BLaER1 (cell line): ENCODE measurements around the gene RAB11FIP4.

Experiments used
- H3K27ac ChIP-seq: shearing (Covaris generic); formaldehyde crosslinking; 2 replicates; pipeline ENCODE4 v1.8.1; 2022
- H3K27me3 ChIP-seq: shearing (Covaris generic); formaldehyde crosslinking; 2 replicates; pipeline ENCODE4 v1.8.1; 2022
- H3K36me3 ChIP-seq: shearing (Covaris generic); formaldehyde crosslinking; 2 replicates; pipeline ENCODE4 v1.8.1; 2022
- H3K4me1 ChIP-seq: shearing (Covaris generic); formaldehyde crosslinking; 2 replicates; pipeline ENCODE4 v1.8.1; 2022
- H3K4me2 ChIP-seq: shearing (Covaris generic); formaldehyde crosslinking; 2 replicates; pipeline ENCODE4 v1.8.1; 2022
- H3K4me3 ChIP-seq: shearing (Covaris generic); formaldehyde crosslinking; 2 replicates; pipeline ENCODE4 v1.8.1; 2022
- H3K9ac ChIP-seq: shearing (Covaris generic); formaldehyde crosslinking; 2 replicates; pipeline ENCODE4 v1.8.1; 2022
- H3K9me3 ChIP-seq: shearing (Covaris generic); formaldehyde crosslinking; 2 replicates; pipeline ENCODE4 v1.8.1; 2022
- H4K20me1 ChIP-seq: shearing (Covaris generic); formaldehyde crosslinking; 2 replicates; pipeline ENCODE4 v1.8.1; 2022
- Cebpa-rat ChIP-seq: shearing (Covaris generic); IDR thresholded peaks from 2 replicates; pipeline ENCODE4 v1.8.1; 2022

The RAB11FIP4 gene

GRCh38 chr17:31443386-31443785, 51.9 kb downstream of the RAB11FIP4 start:
- no peak for TF ChIP-seq Cebpa-rat
- Histone ChIP-seq H3K36me3 (no peaks in the 10 kb centered on the region), H3K9ac (no peak overlapping the region), H3K27ac (no peak overlapping the region), H3K9me3 (no peaks in the 10 kb centered on the region), H3K27me3 (no peaks in the 10 kb centered on the region), H4K20me1 (no peaks in the 10 kb centered on the region), H3K4me1 (no peaks in the 10 kb centered on the region), H3K4me2 (no peak overlapping the region), H3K4me3 (no peak overlapping the region)

- H3K27ac ChIP-seq = no peak overlapping the region
- H3K27me3 ChIP-seq = no peaks in the 10 kb centered on the region
- H3K4me1 ChIP-seq = no peaks in the 10 kb centered on the region
- TF ChIP-seq Cebpa-rat = no peak
- H4K20me1 ChIP-seq = no peaks in the 10 kb centered on the region
- no peaks in the 10 kb centered on the region for H3K36me3 ChIP-seq
- H3K9ac ChIP-seq = no peak overlapping the region
- no peak overlapping the region for H3K4me3 ChIP-seq
- H3K4me2 ChIP-seq = no peak overlapping the region
- H3K9me3 ChIP-seq = no peaks in the 10 kb centered on the region
Measured at GRCh38 chr17:31444026-31444425, 52.6 kb downstream of the RAB11FIP4 start.

GRCh38 chr17:31446195-31446967, 54.9 kb downstream of the RAB11FIP4 start:
- TF ChIP-seq Cebpa-rat = no peak
- no peaks in the 10 kb centered on the region for H4K20me1 ChIP-seq
- no peak overlapping the region for H3K9ac ChIP-seq
- no peaks in the 10 kb centered on the region for H3K36me3 ChIP-seq
- no peak overlapping the region for H3K4me2 ChIP-seq
- no peak overlapping the region for H3K4me3 ChIP-seq
- H3K27ac ChIP-seq = no peak overlapping the region
- no peaks in the 10 kb centered on the region for H3K9me3 ChIP-seq
- peaks cover 6% of the 10 kb centered on the region for H3K4me1 ChIP-seq
- H3K27me3 ChIP-seq = no peaks in the 10 kb centered on the region

DNA sequence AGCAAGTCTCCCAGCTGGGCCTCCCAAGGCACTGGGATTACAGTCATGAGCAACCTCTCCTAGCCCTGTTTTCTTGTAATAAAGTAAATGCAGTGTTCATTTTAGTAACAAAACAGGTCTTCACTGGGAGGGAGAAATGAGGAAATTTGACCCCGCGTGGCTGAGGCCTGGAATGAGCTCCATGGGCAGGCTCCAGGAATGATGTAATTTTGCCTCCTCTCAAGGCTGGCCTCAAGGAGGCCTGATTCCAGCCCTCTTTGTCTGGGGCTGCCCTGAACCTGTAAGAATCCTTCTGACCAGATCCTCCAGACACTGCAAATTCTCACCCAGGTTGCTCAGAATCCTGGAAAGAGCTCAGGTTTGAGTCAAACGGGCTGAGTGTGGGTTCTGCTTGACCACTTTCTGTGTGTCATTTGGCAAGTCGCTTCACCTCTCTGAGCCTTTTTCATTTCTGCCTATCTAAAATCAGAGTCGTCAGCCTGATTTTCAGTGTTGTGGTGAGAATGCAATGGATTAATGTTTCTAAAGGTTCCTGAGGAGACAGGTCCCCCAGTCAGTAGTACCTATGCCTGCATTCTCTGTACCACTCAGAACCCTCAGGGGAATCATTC, 57.1 kb downstream of the RAB11FIP4 start:
- Histone ChIP-seq H3K4me2 (no peak overlapping the region), H3K27me3 (no peaks in the 10 kb centered on the region), H4K20me1 (no peaks in the 10 kb centered on the region), H3K4me3 (no peak overlapping the region), H3K36me3 (no peaks in the 10 kb centered on the region), H3K27ac (no peak overlapping the region), H3K9me3 (no peaks in the 10 kb centered on the region), H3K4me1 (peaks cover 28% of the 10 kb centered on the region), H3K9ac (no peak overlapping the region)
- no peak for TF ChIP-seq Cebpa-rat

DNA sequence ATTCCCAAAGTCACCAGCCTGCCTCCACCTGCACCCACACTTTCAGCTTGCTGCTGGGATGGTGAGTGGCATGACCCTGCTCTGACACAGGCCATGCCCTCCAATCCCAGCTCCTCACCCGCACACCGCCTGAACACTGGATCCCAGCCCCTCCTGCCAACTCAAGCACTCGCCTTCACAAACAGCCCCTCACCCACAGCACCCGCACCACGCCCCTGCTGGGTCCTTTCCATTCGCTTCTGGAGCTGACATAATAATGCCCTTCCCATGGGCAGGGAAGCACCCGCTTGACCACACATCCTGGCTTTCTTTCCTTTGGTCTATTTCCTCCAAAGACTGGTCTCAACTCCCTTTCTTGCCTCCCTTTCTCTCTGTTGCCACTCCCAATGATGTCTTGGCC, 57.6 kb downstream of the RAB11FIP4 start:
- no peak overlapping the region for H3K4me3 ChIP-seq
- no peak overlapping the region for H3K27ac ChIP-seq

DNA sequence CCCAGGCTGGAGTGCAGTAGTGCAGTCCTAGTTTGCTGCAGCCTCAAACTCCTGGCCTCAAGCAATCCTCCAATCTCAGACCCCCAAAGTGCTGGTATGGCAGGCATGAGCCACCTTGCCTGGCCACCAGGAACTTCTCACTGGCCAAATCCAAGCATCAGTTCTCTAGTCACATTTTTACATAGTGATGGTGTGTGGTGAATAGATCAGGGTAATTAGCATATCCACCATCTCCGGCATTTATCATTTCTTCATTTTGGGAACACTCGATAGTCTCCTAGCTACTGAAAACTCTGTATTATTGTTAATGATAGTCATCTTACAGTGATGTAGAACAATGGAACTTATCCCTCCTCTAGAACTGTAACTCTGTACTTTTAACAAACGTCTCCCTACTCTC, 58.3 kb downstream of the RAB11FIP4 start:
- Histone ChIP-seq H3K36me3 (no peaks in the 10 kb centered on the region), H3K9ac (no peak overlapping the region), H4K20me1 (no peaks in the 10 kb centered on the region), H3K4me2 (no peak overlapping the region), H3K4me3 (no peak overlapping the region), H3K9me3 (no peaks in the 10 kb centered on the region), H3K27ac (no peak overlapping the region), H3K4me1 (peaks cover 35% of the 10 kb centered on the region), H3K27me3 (no peaks in the 10 kb centered on the region)
- no peak for TF ChIP-seq Cebpa-rat

More for the DNA sequence above, 57.6 kb downstream of the RAB11FIP4 start:
- no peak overlapping the region for H3K4me2 ChIP-seq
- H4K20me1 ChIP-seq = no peaks in the 10 kb centered on the region
- H3K27me3 ChIP-seq = no peaks in the 10 kb centered on the region
- TF ChIP-seq Cebpa-rat = no peak
- peaks cover 33% of the 10 kb centered on the region for H3K4me1 ChIP-seq
- H3K9ac ChIP-seq = no peak overlapping the region
- no peaks in the 10 kb centered on the region for H3K9me3 ChIP-seq
- no peaks in the 10 kb centered on the region for H3K36me3 ChIP-seq

DNA sequence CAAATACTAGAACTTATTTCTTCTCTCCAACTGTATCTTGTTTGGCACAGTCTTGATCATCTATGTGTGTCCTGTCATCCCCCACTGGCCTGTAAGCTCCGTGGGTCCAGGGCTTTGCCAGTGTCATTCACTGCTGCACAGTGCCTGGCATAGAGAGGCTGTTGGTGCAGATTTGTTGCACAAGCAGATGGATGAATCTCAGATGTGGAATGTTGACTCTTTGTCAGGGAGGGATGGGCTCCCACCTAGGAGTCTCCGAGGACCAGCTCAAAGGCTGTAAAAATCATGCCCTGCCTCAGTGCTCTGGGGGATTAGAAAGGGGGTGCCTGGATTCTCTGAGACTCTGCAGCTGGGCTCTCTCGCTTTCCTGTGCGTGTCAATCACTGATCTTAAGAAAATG, 60.6 kb downstream of the RAB11FIP4 start:
- Histone ChIP-seq H4K20me1 (no peaks in the 10 kb centered on the region), H3K36me3 (no peaks in the 10 kb centered on the region), H3K9ac (0 out of 2 replicates have a peak overlapping the region, but pooled peaks have one; percentile 15), H3K4me2 (peak overlapping the region; percentile 65), H3K27me3 (no peaks in the 10 kb centered on the region), H3K4me3 (no peak overlapping the region), H3K27ac (0 out of 2 replicates have a peak overlapping the region, but pooled peaks have one; percentile 22), H3K9me3 (no peaks in the 10 kb centered on the region), H3K4me1 (peaks cover 35% of the 10 kb centered on the region)
- no peak for TF ChIP-seq Cebpa-rat

- H3K4me1 ChIP-seq = peaks cover 35% of the 10 kb centered on the region
- no peak overlapping the region for H3K4me3 ChIP-seq
- H3K9me3 ChIP-seq = no peaks in the 10 kb centered on the region
- no peaks in the 10 kb centered on the region for H3K27me3 ChIP-seq
- peak overlapping the region; percentile 65 for H3K4me2 ChIP-seq
- no peak for TF ChIP-seq Cebpa-rat
- H3K27ac ChIP-seq = peak overlapping the region; percentile 22; the same call in 1 of the 2 replicates
- no peaks in the 10 kb centered on the region for H3K36me3 ChIP-seq
- no peaks in the 10 kb centered on the region for H4K20me1 ChIP-seq
- 0 out of 2 replicates have a peak overlapping the region, but pooled peaks have one; percentile 15 for H3K9ac ChIP-seq
Measured at GRCh38 chr17:31452561-31453110, 61.2 kb downstream of the RAB11FIP4 start.

DNA sequence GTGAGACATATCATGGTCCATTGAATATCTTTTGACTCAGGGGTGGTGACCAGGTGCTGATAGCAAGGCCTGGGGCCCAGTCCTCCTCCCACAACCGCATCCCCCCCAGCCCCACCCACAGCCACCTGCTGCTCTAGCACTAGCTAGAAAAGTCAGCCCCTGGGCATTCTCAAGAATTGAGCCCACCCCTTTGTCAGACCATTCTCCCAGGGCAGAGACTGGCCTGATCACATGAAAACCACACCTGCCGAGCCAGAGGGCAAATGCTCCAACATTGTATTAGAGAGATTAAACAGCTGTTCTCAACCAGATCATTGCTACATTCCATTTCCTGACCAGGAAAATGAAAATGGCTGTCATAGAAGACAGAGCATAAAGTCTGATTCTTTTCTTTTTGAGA, 62.4 kb downstream of the RAB11FIP4 start:
- H3K4me3 ChIP-seq = no peak overlapping the region
- no peaks in the 10 kb centered on the region for H3K36me3 ChIP-seq
- H3K27ac ChIP-seq = no peak overlapping the region
- no peaks in the 10 kb centered on the region for H4K20me1 ChIP-seq
- no peaks in the 10 kb centered on the region for H3K27me3 ChIP-seq
- H3K4me2 ChIP-seq = no peak overlapping the region
- H3K9me3 ChIP-seq = no peaks in the 10 kb centered on the region
- no peak overlapping the region for H3K9ac ChIP-seq
- peaks cover 35% of the 10 kb centered on the region for H3K4me1 ChIP-seq
- TF ChIP-seq Cebpa-rat = no peak

DNA sequence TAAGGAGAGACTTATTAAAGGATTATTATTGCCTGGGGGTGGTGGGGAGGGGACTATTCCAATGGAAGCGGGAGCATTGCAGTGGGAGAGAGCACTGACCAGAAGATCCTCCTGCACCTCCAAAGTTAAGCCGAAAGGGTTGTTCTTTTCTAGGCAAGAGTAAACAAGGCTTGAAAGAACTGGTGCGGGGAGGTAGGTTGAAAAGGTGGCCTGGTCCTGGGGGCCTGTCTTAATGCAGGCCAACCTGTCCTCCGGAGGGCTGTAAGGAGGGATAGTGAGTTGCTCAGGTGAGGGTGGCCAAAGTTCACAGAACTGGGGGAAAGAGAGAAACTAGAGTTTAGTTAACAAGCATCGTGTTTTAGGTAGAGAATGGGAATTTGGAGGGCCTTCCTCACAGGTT, 65.3 kb downstream of the RAB11FIP4 start:
- no peak overlapping the region for H3K4me3 ChIP-seq
- H3K27ac ChIP-seq = no peak overlapping the region
- TF ChIP-seq Cebpa-rat = no peak
- H3K9me3 ChIP-seq = no peaks in the 10 kb centered on the region
- no peaks in the 10 kb centered on the region for H4K20me1 ChIP-seq
- H3K9ac ChIP-seq = no peak overlapping the region
- H3K4me2 ChIP-seq = no peak overlapping the region
- H3K36me3 ChIP-seq = no peaks in the 10 kb centered on the region
- peaks cover 24% of the 10 kb centered on the region for H3K4me1 ChIP-seq
- H3K27me3 ChIP-seq = no peaks in the 10 kb centered on the region
